Vagina (tissue), 2 donors: ENCODE measurements around the gene PNKD. TPM values are rescaled to one million over a fixed set of nuclear protein-coding genes. Genes with fewer than 3 reads are reported as not detected.

Experiments
- DNase-seq, 2 donors: peaks; one replicate each; pipeline ENCODE4 v3.0.0-alpha.2; 2017; ENCODE audit errors: extremely low spot score in 2 of 2
- H3K27ac ChIP-seq: fragments of 200-600 bp; sonication (generic); one replicate; pipeline ENCODE4 v1.5.1; 2019
- H3K27me3 ChIP-seq: fragments of 200-600 bp; sonication (generic); one replicate; pipeline ENCODE4 v1.5.1; 2019
- H3K36me3 ChIP-seq, 2 donors: fragments of 200-600 bp; sonication (generic); one replicate each; pipeline ENCODE4 v1.5.1; 2017 to 2019
- H3K4me1 ChIP-seq: fragments of 200-600 bp; sonication (generic); one replicate; pipeline ENCODE4 v1.5.1; 2019
- H3K4me3 ChIP-seq, 2 donors: fragments of 200-600 bp; sonication (generic); 1 replicate in 1 of 2; 2 replicates in 1 of 2; pipeline ENCODE4 v1.5.1; 2016 to 2019
- H3K9me3 ChIP-seq: fragments of 200-600 bp; sonication (generic); one replicate; pipeline ENCODE4 v1.5.1; 2019
- CTCF ChIP-seq, 3 experiments: fragments of 450-650 bp in 2 of 3; fragments of 200-600 bp in 1 of 3; sonication (generic) in 1 of 3; IDR thresholded peaks; one replicate each; pipeline ENCODE4 v1.5.1; 2017 to 2019; ENCODE audit warnings: antibody characterized with exemption in 3 of 3, mild to moderate bottlenecking in 2 of 3, moderate library complexity in 2 of 3
- POLR2A ChIP-seq, 2 donors: fragments of 450-650 bp; IDR thresholded peaks; one replicate each; pipeline ENCODE4 v1.6.1; 2017; ENCODE audit warnings: antibody characterized with exemption in 2 of 2, mild to moderate bottlenecking in 2 of 2, moderate library complexity in 2 of 2
- POLR2AphosphoS5 ChIP-seq, 2 donors: sonication (generic); formaldehyde crosslinking; IDR thresholded peaks; one replicate each; pipeline ENCODE4 v1.9.0; 2017; ENCODE audit warnings: antibody characterized with exemption in 2 of 2, mild to moderate bottlenecking in 2 of 2, low read depth in 1 of 2; ENCODE audit not compliant: insufficient read depth in 1 of 2
- intact Hi-C: fragments of 100-400 bp; cut with DNase I; formaldehyde crosslinking; loops from one replicate; pipeline ENCODE4 v1.15.1; 2023
- total RNA-seq: library from RNA; depleted of rRNA; stranded (reverse); fragments of >200 nt; gene quantifications from one replicate; pipeline ENCODE4 v1.2.3, GENCODE V29; 2016

Gene PNKD
- total RNA-seq, result 28.7 TPM

- intact Hi-C loops, result loop anchor here (5.0 kb wide), 1 partner anchor 53 kb away; the partner anchor contains the start of gene ARPC2
- no peaks in the 10 kb centered on the region for H3K27me3 ChIP-seq
- peak within 1 kb of the TSS; percentile 94 to 95 for H3K4me3 ChIP-seq
- no peaks in the 10 kb centered on the region for H3K9me3 ChIP-seq
- peak in 1 of 2 donors; percentile 88 for TF ChIP-seq POLR2A (IDR thresholded peaks at IDR 0.05)
- peak; percentile 96 to 99 for TF ChIP-seq POLR2AphosphoS5 (IDR thresholded peaks at IDR 0.05; ENCODE audit: insufficient read depth in 1 of 2, low read depth in 1 of 2)
- TF ChIP-seq CTCF (IDR thresholded peaks at IDR 0.05), result peak in 1 of 3 experiments; percentile 15
- H3K27ac ChIP-seq, result peak within 1 kb of the TSS; percentile 94
- peaks cover 53% of the 10 kb centered on the region for H3K4me1 ChIP-seq
- peaks cover 0 to 49% of the 10 kb centered on the region in 2 donors for H3K36me3 ChIP-seq
- peak; percentile 99 to 100 for DNase-seq
These were observed at the start of gene PNKD, which contains the start of gene AAMP for GRCh38 chr2:218269900-218270720. Gene PNKD, plus strand, starts transcription at chr2:218270519. Its CDS starts 17 bp downstream, at chr2:218270536. Gene AAMP, minus strand, starts transcription at chr2:218270137. Its CDS starts 51 bp downstream, at chr2:218270086.

GRCh38 chr2:218221000-218221399, 49.3 kb upstream of the PNKD start:
- peaks cover 0 to 9% of the 10 kb centered on the region in 2 donors for H3K36me3 ChIP-seq
- H3K4me1 ChIP-seq, result peaks cover 78% of the 10 kb centered on the region
- H3K27me3 ChIP-seq, result no peaks in the 10 kb centered on the region
- H3K9me3 ChIP-seq, result no peaks in the 10 kb centered on the region
- no peak for DNase-seq
- TF ChIP-seq CTCF (IDR thresholded peaks at IDR 0.05), result no peak
- TF ChIP-seq POLR2A (IDR thresholded peaks at IDR 0.05), result no peak
- no peak for TF ChIP-seq POLR2AphosphoS5 (IDR thresholded peaks at IDR 0.05; ENCODE audit: insufficient read depth in 1 of 2, low read depth in 1 of 2)
- peak overlapping the region; percentile 28 for H3K27ac ChIP-seq
- H3K4me3 ChIP-seq, result no peak overlapping the region
- intact Hi-C loops, result no loop called here

- TF ChIP-seq POLR2AphosphoS5 (IDR thresholded peaks at IDR 0.05; ENCODE audit: insufficient read depth in 1 of 2, low read depth in 1 of 2), result no peak
- TF ChIP-seq POLR2A (IDR thresholded peaks at IDR 0.05), result no peak
- TF ChIP-seq CTCF (IDR thresholded peaks at IDR 0.05), result no peak
- H3K27me3 ChIP-seq, result no peaks in the 10 kb centered on the region
- H3K36me3 ChIP-seq, result peaks cover 0 to 24% of the 10 kb centered on the region in 2 donors
- intact Hi-C loops, result no loop called here
- no peak overlapping the region for H3K4me3 ChIP-seq
- H3K9me3 ChIP-seq, result no peaks in the 10 kb centered on the region
- DNase-seq, result no peak
- H3K27ac ChIP-seq, result no peak overlapping the region
- H3K4me1 ChIP-seq, result peaks cover 70% of the 10 kb centered on the region
These were observed 47.3 kb upstream of the PNKD start for GRCh38 chr2:218223046-218223445.

- Histone ChIP-seq H3K4me1 (peaks cover 70% of the 10 kb centered on the region), H3K36me3 (peaks cover 0 to 36% of the 10 kb centered on the region in 2 donors), H3K4me3 (no peak overlapping the region), H3K27ac (no peak overlapping the region), H3K27me3 (no peaks in the 10 kb centered on the region), H3K9me3 (no peaks in the 10 kb centered on the region)
- TF ChIP-seq POLR2A (IDR thresholded peaks at IDR 0.05) (no peak), CTCF (IDR thresholded peaks at IDR 0.05) (no peak), POLR2AphosphoS5 (IDR thresholded peaks at IDR 0.05; ENCODE audit: insufficient read depth in 1 of 2, low read depth in 1 of 2) (no peak)
- DNase-seq, result no peak
- intact Hi-C loops, result no loop called here
These were observed 46.1 kb upstream of the PNKD start for GRCh38 chr2:218224186-218224585.

GRCh38 chr2:218226903-218227302, 43.4 kb upstream of the PNKD start:
- intact Hi-C loops, result no loop called here
- Histone ChIP-seq H3K27me3 (no peaks in the 10 kb centered on the region), H3K36me3 (peaks cover 0 to 62% of the 10 kb centered on the region in 2 donors), H3K27ac (no peak overlapping the region), H3K4me3 (no peak overlapping the region), H3K4me1 (peaks cover 62% of the 10 kb centered on the region), H3K9me3 (no peaks in the 10 kb centered on the region)
- no peak for DNase-seq
- TF ChIP-seq POLR2AphosphoS5 (IDR thresholded peaks at IDR 0.05; ENCODE audit: insufficient read depth in 1 of 2, low read depth in 1 of 2) (no peak), POLR2A (IDR thresholded peaks at IDR 0.05) (no peak), CTCF (IDR thresholded peaks at IDR 0.05) (no peak)
